Measurements from ENCODE around the gene CDK19. TPM values are rescaled to one million over a fixed set of nuclear protein-coding genes. Genes with fewer than 3 reads are reported as not detected.

The CDK19 gene
- total RNA-seq, 1 donor from 2014 or later, result 26.6 TPM

- Histone ChIP-seq H3K9me3 (no peaks in the 10 kb centered on the region), H3K27ac (no peak overlapping the region), H3K27me3 (no peaks in the 10 kb centered on the region), H3K36me3 (no peaks in the 10 kb centered on the region), H3K4me1 (no peaks in the 10 kb centered on the region), H3K4me3 (no peak overlapping the region)
- DNase-seq (no peak), ATAC-seq (no peak)
- intact Hi-C loops (cut with DNase I), result no loop called here
- no peak for TF ChIP-seq CTCF (IDR thresholded peaks at IDR 0.05)
Measured at GRCh38 chr6:110833831-110834230, 18.6 kb upstream of the CDK19 start.

- intact Hi-C loops (cut with DNase I), result no loop called here
- Histone ChIP-seq H3K4me1 (peaks cover 9% of the 10 kb centered on the region), H3K36me3 (no peaks in the 10 kb centered on the region), H3K27me3 (no peaks in the 10 kb centered on the region), H3K9me3 (no peaks in the 10 kb centered on the region), H3K27ac (no peak overlapping the region), H3K4me3 (no peak overlapping the region)
- DNase-seq, result no peak
- peak; percentile 53 for ATAC-seq
- TF ChIP-seq CTCF (IDR thresholded peaks at IDR 0.05), result no peak
Measured at GRCh38 chr6:110831405-110831804, 16.1 kb upstream of the CDK19 start.

- peaks cover 15% of the 10 kb centered on the region for H3K4me1 ChIP-seq
- no peak for TF ChIP-seq CTCF (IDR thresholded peaks at IDR 0.05)
Measured at GRCh38 chr6:110828396-110828795, 13.1 kb upstream of the CDK19 start.

GRCh38 chr6:110826236-110827129, 11.2 kb upstream of the CDK19 start:
- intact Hi-C loops (cut with DNase I), result no loop called here
- ATAC-seq (peak; percentile 93), DNase-seq (peak; percentile 75)
- Histone ChIP-seq H3K36me3 (no peaks in the 10 kb centered on the region), H3K4me1 (peaks cover 29% of the 10 kb centered on the region), H3K27me3 (no peaks in the 10 kb centered on the region), H3K27ac (peak overlapping the region; percentile 86), H3K9me3 (no peaks in the 10 kb centered on the region), H3K4me3 (no peak overlapping the region)
- TF ChIP-seq CTCF (IDR thresholded peaks at IDR 0.05), result no peak

More at GRCh38 chr6:110828396-110828795, 13.1 kb upstream of the CDK19 start:
- Histone ChIP-seq H3K27me3 (no peaks in the 10 kb centered on the region), H3K36me3 (no peaks in the 10 kb centered on the region), H3K27ac (no peak overlapping the region), H3K9me3 (no peaks in the 10 kb centered on the region), H3K4me3 (no peak overlapping the region)
- intact Hi-C loops (cut with DNase I), result no loop called here
- no peak for DNase-seq
- ATAC-seq, result no peak

GRCh38 chr6:110823146-110823545, 7.9 kb upstream of the CDK19 start:
- DNase-seq, result no peak
- intact Hi-C loops (cut with DNase I), result no loop called here

More at GRCh38 chr6:110823146-110823545, 7.9 kb upstream of the CDK19 start:
- Histone ChIP-seq H3K4me1 (peaks cover 29% of the 10 kb centered on the region), H3K9me3 (no peaks in the 10 kb centered on the region), H3K27me3 (no peaks in the 10 kb centered on the region), H3K27ac (no peak overlapping the region), H3K36me3 (no peaks in the 10 kb centered on the region), H3K4me3 (no peak overlapping the region)
- TF ChIP-seq CTCF (IDR thresholded peaks at IDR 0.05), result no peak
- ATAC-seq, result no peak
